ENCODE results near the gene ADARB1. TPM values are rescaled to one million over a fixed set of nuclear protein-coding genes. Genes with fewer than 3 reads are reported as not detected.

ADARB1 gene
- total RNA-seq, 1 donor from 2014 or later: 25.8 TPM

DNA sequence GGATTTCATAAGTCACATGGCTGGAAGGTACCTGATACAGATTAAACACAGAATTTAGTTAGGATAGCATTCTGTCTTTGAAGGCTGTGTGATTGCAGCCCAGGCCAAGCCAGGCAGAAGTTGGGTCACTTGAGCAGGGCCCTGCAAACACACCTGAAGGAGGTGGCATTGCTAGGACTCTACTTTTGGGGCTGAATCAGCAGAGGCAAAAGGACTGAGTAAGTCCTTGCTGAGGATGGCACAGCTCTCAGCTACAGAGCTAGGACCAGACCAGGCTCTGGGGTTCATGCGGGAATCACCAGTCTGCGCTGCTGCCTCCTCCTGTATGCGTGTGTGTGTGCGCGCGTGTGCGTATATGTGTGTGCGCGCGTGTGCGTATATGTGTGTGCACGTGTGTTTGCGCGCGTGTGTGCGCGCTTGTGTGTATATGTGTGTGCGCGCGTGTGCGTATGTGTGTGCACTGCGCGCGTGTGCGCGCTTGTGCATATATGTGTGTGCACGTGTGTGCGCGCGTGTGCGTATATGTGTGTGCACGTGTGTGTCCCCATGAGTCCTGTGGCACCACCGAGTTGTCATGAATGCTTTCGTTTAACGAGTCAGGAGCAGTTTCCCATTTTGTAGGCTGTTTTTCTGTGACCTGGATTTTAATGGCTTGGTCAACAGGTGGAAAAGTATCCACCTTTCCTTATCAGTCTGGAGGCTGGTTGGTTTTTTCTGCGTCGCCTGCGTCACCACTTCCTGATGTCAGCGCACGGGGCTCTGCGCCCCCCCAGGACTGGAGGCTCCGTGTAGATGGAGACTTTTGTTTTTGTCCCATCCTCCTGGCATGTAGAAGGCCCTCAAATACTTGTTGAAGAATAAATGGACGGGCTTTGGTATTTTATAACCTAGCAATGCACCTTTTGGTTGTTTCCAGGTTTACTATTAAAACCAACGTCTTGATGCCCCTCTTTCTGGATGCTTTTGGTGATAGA is 34.7 kb downstream of the ADARB1 start:
- H3K36me3 ChIP-seq (ENCODE audit: insufficient read depth, low read length): no peaks in the 10 kb centered on the region
- H3K4me1 ChIP-seq (ENCODE audit: insufficient read depth, low read length): peaks cover 7% of the 10 kb centered on the region
- Mint-ChIP-seq H3K4me1 (ENCODE audit: low read depth, unreplicated experiment) (peaks cover 27% of the 10 kb centered on the region), H3K27ac (ENCODE audit: unreplicated experiment) (no peak overlapping the region), H3K36me3 (ENCODE audit: low read depth, unreplicated experiment) (no peaks in the 10 kb centered on the region), H3K9me3 (ENCODE audit: unreplicated experiment) (no peaks in the 10 kb centered on the region), H3K4me3 (ENCODE audit: unreplicated experiment) (no peak overlapping the region), H3K27me3 (ENCODE audit: low read depth, unreplicated experiment) (peaks cover 5% of the 10 kb centered on the region)
- no peaks in the 10 kb centered on the region for H3K9me3 ChIP-seq (ENCODE audit: insufficient read depth, low read depth, low read length)
- peak overlapping the region; percentile 59 for H3K4me2 ChIP-seq (ENCODE audit: low read length)
- H3K79me2 ChIP-seq (ENCODE audit: insufficient read depth, low read length): peaks cover 47% of the 10 kb centered on the region
- FAIRE-seq: no peak
- TF ChIP-seq CTCF (IDR thresholded peaks at IDR 0.05; ENCODE audit: insufficient read depth, low read depth, low read length) (no peak), EZH2 (IDR thresholded peaks at IDR 0.05; ENCODE audit: insufficient read depth, low read length) (no peak)
- no peak overlapping the region for H3K9ac ChIP-seq (ENCODE audit: low read length)
- H2AFZ ChIP-seq (ENCODE audit: low read depth, low read length): no peak overlapping the region
- H3K4me3 ChIP-seq (ENCODE audit: insufficient read depth, low read depth, low read length): no peak overlapping the region
- no peak for DNase-seq (ENCODE audit: low read depth)
- H3K27me3 ChIP-seq (ENCODE audit: insufficient read depth, low read length): no peaks in the 10 kb centered on the region
- H3K27ac ChIP-seq (ENCODE audit: low read depth, low read length): no peak overlapping the region
- H4K20me1 ChIP-seq (ENCODE audit: insufficient read depth, low read length): peaks cover 29% of the 10 kb centered on the region

DNA sequence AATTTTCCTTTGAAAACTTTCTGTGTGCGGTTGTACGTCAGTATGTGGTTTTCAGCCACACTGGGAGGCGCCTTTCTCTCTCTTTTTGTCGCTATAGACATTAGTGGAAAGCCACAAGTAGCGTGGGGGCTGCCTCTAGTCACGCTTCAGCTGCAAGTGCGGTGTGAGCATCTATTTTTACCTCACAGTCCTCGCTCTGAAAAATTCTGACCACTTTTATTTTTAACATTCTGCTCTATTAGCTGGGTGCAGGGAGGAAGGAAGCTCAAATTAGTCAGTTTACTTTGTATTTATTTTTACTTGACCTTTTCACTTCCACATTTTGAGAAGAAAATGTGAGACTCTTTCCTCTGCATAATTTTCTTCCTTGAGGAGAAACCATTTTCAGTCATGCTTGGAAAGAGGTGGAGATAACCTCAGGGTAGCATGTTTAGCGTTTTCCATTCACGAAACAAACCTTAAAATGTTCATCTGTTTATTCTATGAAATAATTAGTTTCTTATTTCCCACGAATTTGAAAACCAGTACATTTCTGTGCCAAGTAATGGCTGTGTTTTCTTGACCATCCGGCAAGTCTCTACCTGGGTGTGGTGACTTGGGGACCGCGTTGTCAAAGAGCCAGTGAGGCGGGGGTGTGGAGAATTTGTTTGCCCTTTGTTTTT is 35.6 kb downstream of the ADARB1 start:
- Mint-ChIP-seq H3K27me3 (ENCODE audit: low read depth, unreplicated experiment) (peaks cover 7% of the 10 kb centered on the region), H3K27ac (ENCODE audit: unreplicated experiment) (no peak overlapping the region), H3K36me3 (ENCODE audit: low read depth, unreplicated experiment) (no peaks in the 10 kb centered on the region), H3K4me1 (ENCODE audit: low read depth, unreplicated experiment) (peaks cover 30% of the 10 kb centered on the region), H3K4me3 (ENCODE audit: unreplicated experiment) (no peak overlapping the region), H3K9me3 (ENCODE audit: unreplicated experiment) (no peaks in the 10 kb centered on the region)
- Histone ChIP-seq H3K9me3 (ENCODE audit: insufficient read depth, low read depth, low read length) (no peaks in the 10 kb centered on the region), H3K4me3 (ENCODE audit: insufficient read depth, low read depth, low read length) (no peak overlapping the region), H3K36me3 (ENCODE audit: insufficient read depth, low read length) (no peaks in the 10 kb centered on the region), H3K9ac (ENCODE audit: low read length) (no peak overlapping the region), H3K4me2 (ENCODE audit: low read length) (peak overlapping the region; percentile 59), H3K4me1 (ENCODE audit: insufficient read depth, low read length) (peaks cover 7% of the 10 kb centered on the region), H3K27ac (ENCODE audit: low read depth, low read length) (no peak overlapping the region), H3K27me3 (ENCODE audit: insufficient read depth, low read length) (no peaks in the 10 kb centered on the region), H3K79me2 (ENCODE audit: insufficient read depth, low read length) (peaks cover 39% of the 10 kb centered on the region), H2AFZ (ENCODE audit: low read depth, low read length) (no peak overlapping the region), H4K20me1 (ENCODE audit: insufficient read depth, low read length) (peaks cover 30% of the 10 kb centered on the region)
- DNase-seq (ENCODE audit: low read depth) (peak; percentile 23), FAIRE-seq (no peak)
- TF ChIP-seq EZH2 (IDR thresholded peaks at IDR 0.05; ENCODE audit: insufficient read depth, low read length) (no peak), CTCF (IDR thresholded peaks at IDR 0.05; ENCODE audit: insufficient read depth, low read depth, low read length) (no peak)

Measured in astrocyte (in vitro differentiated cells and primary cell).